ENCODE data around the gene RPL12. TPM values are rescaled to one million over a fixed set of nuclear protein-coding genes. Genes with fewer than 3 reads are reported as not detected.

The RPL12 gene
- total RNA-seq, 4 donors from 2014 or later, result 2,461 to 2,856 (median 2,671) TPM

DNA sequence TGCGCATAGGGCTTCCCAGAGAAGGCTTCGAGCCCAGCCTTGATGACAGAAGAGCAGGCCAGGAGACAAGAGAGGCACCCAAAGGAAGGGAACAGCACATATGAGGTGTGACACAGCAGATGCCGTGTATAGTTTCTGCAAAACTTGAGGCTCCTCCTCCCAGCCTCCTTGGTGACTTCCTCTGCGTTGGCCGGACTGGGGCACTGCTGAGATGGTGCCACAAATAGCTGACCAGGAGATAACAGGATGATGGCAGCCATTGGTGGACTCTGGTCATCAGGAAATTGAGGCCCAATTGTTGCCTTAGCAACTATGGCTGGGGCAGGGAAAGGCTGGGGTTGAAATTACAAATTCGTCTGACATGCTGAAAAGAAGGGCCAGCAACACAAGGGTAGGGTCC, 31.9 kb downstream of the RPL12 start:
- intact Hi-C loops (cut with DNase I; ENCODE audit: low total_unique reads), result no loop called here
- WGBS, 2 donors, result 85 to 93% methylated on average over 6 of the region's 6 CpGs
- TF ChIP-seq CTCF (IDR thresholded peaks at IDR 0.05), result no peak
- no peak for TF ChIP-seq POLR2A (IDR thresholded peaks at IDR 0.05)
- no peak for DNase-seq (ENCODE audit: low spot score in 2 of 2)
- no peak overlapping the region for H3K4me3 ChIP-seq (ENCODE audit: low read depth, poor library complexity, severe bottlenecking)

DNA sequence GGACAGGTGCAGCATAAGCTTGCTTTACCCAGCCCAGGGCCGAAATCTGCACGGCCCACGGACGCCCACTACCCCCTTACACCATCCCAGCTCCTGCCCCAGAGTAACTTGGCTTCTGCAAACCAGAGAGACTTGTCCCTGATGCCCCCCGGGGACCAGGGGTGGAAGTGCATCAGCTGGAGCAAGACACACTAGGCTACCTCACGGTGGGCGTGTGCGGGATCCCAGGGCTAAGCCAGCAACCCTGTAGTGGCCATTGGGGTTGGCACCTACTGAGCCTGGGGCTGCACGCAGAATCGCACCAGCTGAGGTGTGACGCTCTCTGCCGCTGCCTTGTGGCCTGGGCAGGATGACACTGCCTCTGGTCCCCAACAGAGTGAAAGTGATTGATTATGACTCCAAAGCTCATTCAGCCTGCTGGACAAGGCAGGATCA, 33.2 kb downstream of the RPL12 start:
- H3K4me3 ChIP-seq (ENCODE audit: low read depth, poor library complexity, severe bottlenecking), result no peak overlapping the region
- TF ChIP-seq POLR2A (IDR thresholded peaks at IDR 0.05) (no peak), CTCF (IDR thresholded peaks at IDR 0.05) (no peak)
- no peak for DNase-seq (ENCODE audit: low spot score in 2 of 2)
- intact Hi-C loops (cut with DNase I; ENCODE audit: low total_unique reads), result no loop called here
- WGBS, 2 donors, result 58 to 68% methylated on average over 12 of the region's 12 CpGs

DNA sequence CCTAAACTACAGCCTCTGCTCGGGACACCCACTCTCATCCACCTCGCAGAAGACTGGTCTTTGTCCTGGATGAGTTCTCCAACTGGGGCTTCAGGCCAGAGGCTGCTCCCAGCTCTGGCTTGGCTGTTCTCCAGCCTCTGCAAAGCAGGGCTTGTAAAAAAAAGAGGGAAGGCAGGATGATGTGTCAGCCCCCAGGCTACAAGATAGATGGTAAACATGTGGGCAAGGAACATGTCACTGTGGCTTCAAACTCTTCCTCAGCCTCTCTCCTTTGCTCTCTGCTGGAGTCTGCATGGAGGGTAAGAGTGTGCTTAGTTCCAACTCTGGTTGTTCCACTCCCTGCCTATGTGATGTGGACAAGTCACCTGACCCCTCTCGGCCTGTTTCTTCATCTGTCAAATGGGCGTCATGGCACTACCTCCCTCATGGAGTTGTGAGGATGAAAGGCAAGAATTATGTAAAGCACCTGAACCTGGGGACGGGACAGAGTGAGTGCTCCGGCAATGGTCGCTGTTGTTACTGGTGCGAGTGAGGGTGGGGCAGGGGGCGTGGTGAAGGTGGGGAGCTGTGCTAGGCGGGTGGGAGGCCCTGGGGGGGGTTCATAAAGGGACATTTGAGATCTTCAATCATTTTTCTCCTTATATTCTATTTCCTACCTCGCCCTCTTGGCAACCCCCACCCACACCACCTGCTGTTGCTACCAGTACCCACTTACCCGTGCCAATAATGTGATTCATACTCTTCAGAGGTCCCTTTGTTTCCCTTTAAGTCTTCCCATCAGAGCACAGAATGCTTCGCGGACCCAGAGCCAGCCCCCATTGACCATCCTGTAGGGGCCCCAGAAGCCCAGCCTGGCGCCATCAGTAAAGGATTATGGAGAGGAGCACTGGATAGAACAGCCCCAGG, 33.8 kb downstream of the RPL12 start:
- H3K4me3 ChIP-seq (ENCODE audit: low read depth, poor library complexity, severe bottlenecking), result no peak overlapping the region
- intact Hi-C loops (cut with DNase I; ENCODE audit: low total_unique reads), result no loop called here
- DNase-seq (ENCODE audit: low spot score in 2 of 2), result peak in 1 of 2 donors; percentile 46
- TF ChIP-seq POLR2A (IDR thresholded peaks at IDR 0.05) (no peak), CTCF (IDR thresholded peaks at IDR 0.05) (no peak)
- 44 to 55% methylated on average over 15 of the region's 15 CpGs for WGBS, 2 donors

DNA sequence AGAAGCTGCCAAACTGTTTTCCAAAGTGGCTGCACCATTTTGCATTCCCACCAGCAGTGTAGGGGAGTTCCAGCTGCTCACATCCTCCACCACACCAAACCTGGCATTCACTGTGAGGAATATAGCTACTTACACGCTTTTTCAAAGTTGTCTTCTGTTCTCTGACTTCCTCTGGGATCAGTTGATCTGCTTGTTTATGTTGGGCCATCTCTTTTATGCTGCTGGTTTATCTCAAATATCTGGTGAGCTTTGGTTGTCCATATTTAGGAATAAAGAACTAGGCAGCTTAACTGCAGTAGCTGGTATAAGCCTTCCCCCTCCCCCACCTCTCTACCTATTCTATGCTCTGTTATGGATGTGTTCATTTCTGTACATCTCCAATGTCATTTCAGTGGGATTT, 35.5 kb downstream of the RPL12 start:
- 58 to 59% methylated on average over 1 of the region's 1 CpG for WGBS, 2 donors
- no peak for DNase-seq (ENCODE audit: low spot score in 2 of 2)
- no peak for TF ChIP-seq CTCF (IDR thresholded peaks at IDR 0.05)
- no peak for TF ChIP-seq POLR2A (IDR thresholded peaks at IDR 0.05)
- H3K4me3 ChIP-seq (ENCODE audit: low read depth, poor library complexity, severe bottlenecking), result no peak overlapping the region
- intact Hi-C loops (cut with DNase I; ENCODE audit: low total_unique reads), result no loop called here

DNA sequence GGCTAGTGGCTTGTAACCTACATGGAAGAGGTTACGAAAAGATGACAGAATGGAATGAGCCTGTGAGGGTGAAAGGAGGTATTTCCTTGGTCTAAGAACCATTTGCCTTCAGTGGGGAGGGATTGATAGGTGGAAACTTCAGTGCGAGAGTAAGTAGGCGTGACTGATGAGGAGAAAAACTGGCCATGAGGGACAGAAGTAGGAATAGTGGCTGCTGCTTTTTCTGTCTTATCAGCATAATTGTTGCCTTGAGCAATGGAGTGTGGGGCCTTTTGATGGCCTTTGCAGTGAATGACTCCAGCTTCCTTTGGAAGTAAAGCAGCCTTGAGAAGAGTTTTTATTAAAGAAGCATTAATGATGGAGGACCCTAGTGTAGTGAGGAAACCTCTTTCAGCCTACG, 36.1 kb downstream of the RPL12 start:
- DNase-seq (ENCODE audit: low spot score in 2 of 2), result no peak
- 65 to 67% methylated on average over 4 of the region's 4 CpGs for WGBS, 2 donors
- TF ChIP-seq POLR2A (IDR thresholded peaks at IDR 0.05) (no peak), CTCF (IDR thresholded peaks at IDR 0.05) (no peak)
- intact Hi-C loops (cut with DNase I; ENCODE audit: low total_unique reads), result no loop called here
- no peak overlapping the region for H3K4me3 ChIP-seq (ENCODE audit: low read depth, poor library complexity, severe bottlenecking)

Measured in lower leg skin (tissue), 4 donors.